Muscle of leg (tissue), 11 donors: Measurements from ENCODE around the gene RAMP1. TPM values are rescaled to one million over a fixed set of nuclear protein-coding genes. Genes with fewer than 3 reads are reported as not detected.

Experiments
- DNase-seq: peaks from one replicate; pipeline ENCODE4 v3.0.0; 2013
- H3K27ac ChIP-seq: one replicate; pipeline ENCODE4 v1.5.1; 2013; ENCODE audit warnings: mild to moderate bottlenecking, low read length, control low read depth
- H3K27me3 ChIP-seq: one replicate; pipeline ENCODE4 v1.6.1; 2013; ENCODE audit warnings: low read length; ENCODE audit not compliant: control insufficient read depth, insufficient read depth
- H3K36me3 ChIP-seq: one replicate; pipeline ENCODE4 v1.6.1; 2013; ENCODE audit warnings: low read length; ENCODE audit not compliant: control insufficient read depth, insufficient read depth
- H3K4me1 ChIP-seq: one replicate; pipeline ENCODE4 v1.6.1; 2013; ENCODE audit warnings: low read length; ENCODE audit not compliant: control insufficient read depth, insufficient read depth
- H3K4me3 ChIP-seq: one replicate; pipeline ENCODE4 v1.5.1; 2013; ENCODE audit warnings: low read length, control low read depth
- H3K9me3 ChIP-seq: replicated peaks from 2 replicates; pipeline ENCODE4 v1.6.1; 2013; ENCODE audit warnings: low read depth, low read length; ENCODE audit not compliant: control insufficient read depth
- WGBS: methylation state at CpG from one replicate; pipeline ENCODE4 v1.1.5; 2013; ENCODE audit warnings: missing lambda C conversion rate; ENCODE audit not compliant: insufficient coverage; 5-methylcytosine and 5-hydroxymethylcytosine counted together
- polyA plus RNA-seq, 8 donors: library from polyadenylated mRNA; unstranded; fragments of 120-200 nt; gene quantifications; one replicate each; pipeline versions ENCODE4 v1.2.1 to v1.2.3, GENCODE V29; 2013; ENCODE audit warnings: inconsistent platforms in 1 of 8, low replicate concordance in 1 of 8; ENCODE audit not compliant: insufficient read length in 8 of 8, insufficient read depth in 1 of 8
- total RNA-seq: library from RNA; stranded (reverse); fragments of 120-200 nt; gene quantifications from one replicate; pipeline ENCODE4 v1.2.4, GENCODE V29; 2013

Gene RAMP1
- total and polyA plus RNA-seq, 9 donors, result 25.7 to 62.6 (median 41.9) TPM

DNA sequence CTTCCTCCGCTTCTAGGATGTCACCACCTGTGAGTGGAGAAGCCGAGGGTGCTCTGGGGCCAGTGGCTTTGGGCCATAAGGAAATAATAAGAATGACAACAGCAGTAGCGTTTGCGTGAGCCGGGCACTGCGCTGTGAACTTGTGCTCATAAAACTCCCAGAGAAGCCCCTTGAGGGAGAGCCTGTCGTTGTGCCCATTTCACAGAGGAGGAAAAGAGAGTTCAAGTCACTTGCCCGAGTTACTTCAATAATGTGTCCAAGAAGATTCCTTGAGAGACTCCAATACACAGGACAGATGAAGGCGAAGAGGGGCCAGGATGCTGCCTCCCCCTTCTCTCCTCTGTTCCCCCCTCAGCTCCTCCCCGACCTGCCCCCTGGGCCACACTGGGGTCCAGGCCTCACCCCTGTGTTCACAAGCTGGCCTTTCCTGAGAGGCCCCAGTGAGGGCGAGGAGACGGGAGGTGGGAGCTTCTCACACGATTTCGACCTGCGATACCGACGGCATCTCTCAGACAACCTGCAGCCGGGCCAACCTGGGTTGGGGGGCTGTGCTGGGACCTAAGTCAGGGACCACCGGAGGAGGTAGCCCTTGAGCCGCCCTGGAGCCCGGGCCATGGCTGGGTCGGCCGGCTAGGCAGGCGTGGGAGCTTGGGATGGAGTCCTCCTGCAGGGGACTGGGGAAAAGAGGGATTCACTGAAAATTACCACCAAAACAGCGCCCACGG is 53.9 kb downstream of the RAMP1 start:
- Histone ChIP-seq H3K9me3 (no peaks in the 10 kb centered on the region), H3K4me1 (no peaks in the 10 kb centered on the region), H3K4me3 (no peak overlapping the region), H3K27me3 (no peaks in the 10 kb centered on the region), H3K36me3 (no peaks in the 10 kb centered on the region), H3K27ac (no peak overlapping the region)
- DNase-seq, result no peak
- WGBS, result 85% methylated on average over 20 of the region's 26 CpGs

DNA sequence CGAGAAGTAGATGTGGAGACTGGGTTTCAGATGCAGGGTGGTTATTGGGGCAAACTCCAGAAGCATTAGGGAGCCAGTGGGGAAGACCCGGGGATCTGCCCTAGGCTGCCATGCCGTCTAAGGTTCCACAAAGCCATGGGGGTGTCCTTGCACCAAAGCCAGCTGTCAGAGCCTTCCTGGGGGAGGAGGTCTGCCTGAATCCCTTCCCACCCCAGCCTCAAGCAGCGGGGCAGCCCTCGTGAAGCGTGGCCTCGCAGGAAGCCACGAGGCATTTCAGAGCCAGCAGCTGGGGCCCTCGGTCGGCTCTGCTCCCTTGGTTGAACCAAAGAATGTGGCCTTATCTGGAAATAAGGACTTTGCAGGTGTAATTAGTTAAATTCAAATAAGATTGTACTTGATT is 56.2 kb downstream of the RAMP1 start:
- Histone ChIP-seq H3K4me1 (no peaks in the 10 kb centered on the region), H3K4me3 (no peak overlapping the region), H3K9me3 (no peaks in the 10 kb centered on the region), H3K27ac (no peak overlapping the region), H3K36me3 (no peaks in the 10 kb centered on the region), H3K27me3 (peaks cover under 1% of the 10 kb centered on the region)
- no peak for DNase-seq
- WGBS, result 59% methylated on average over 4 of the region's 10 CpGs

DNA sequence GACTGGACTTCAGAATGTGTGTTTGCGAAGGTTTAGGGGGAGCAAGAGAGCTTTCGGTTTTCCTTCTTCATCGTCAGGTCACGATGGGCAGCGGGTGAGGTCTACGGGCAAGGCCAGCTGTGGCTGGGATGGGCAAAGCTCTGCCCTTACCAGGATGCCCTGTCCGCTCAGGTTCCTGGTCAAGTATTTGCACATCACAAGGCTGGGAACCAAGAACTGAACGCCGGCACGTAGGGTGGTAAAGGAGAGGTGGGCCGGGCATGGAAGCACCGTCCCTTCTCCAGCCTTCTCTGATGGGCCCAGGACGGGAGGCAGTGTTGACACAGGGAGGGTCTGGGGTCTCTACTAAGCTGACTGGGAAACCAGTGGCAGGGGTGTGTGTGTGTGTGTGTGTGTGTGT is 56.9 kb downstream of the RAMP1 start:
- 94% methylated on average over 12 of the region's 13 CpGs for WGBS
- H3K4me3 ChIP-seq, result no peak overlapping the region
- no peak overlapping the region for H3K27ac ChIP-seq
- H3K4me1 ChIP-seq, result no peaks in the 10 kb centered on the region
- peaks cover 7% of the 10 kb centered on the region for H3K27me3 ChIP-seq
- no peak for DNase-seq
- H3K9me3 ChIP-seq, result no peaks in the 10 kb centered on the region
- no peaks in the 10 kb centered on the region for H3K36me3 ChIP-seq

DNA sequence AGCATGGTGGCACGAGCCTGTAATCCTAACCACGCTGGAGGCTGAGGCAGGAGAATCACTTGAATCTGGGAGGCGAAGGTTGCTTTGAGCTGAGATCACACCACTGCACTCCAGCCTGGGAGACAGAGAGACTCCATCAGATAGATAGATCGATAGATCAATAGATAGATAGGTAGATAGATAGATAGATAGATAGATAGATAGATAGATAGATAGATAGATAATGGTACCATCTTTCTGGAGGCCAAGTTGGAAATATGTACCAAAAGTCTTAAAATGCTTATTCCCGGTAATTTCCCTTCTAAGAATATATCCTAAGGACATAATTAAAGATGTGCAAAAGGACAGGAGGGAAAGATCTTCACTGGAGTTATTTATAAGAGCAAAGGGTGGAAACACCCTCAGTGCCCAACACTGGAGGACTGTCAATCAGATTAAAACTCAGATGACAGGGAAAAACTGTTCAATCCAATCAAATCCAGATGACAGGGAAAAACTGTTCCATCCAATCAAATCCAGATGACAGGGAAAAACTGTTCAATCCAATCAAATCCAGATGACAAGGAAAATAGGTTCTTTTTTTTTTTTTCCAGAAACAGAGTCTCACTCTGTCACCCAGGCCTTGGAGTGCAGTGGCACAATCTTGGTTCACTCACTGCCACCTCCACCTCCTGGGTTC is 58.4 kb downstream of the RAMP1 start:
- WGBS, result 72% methylated on average over 3 of the region's 5 CpGs
- no peaks in the 10 kb centered on the region for H3K36me3 ChIP-seq
- no peaks in the 10 kb centered on the region for H3K9me3 ChIP-seq
- DNase-seq, result no peak
- peaks cover 12% of the 10 kb centered on the region for H3K27me3 ChIP-seq
- H3K4me1 ChIP-seq, result peaks cover 2% of the 10 kb centered on the region
- no peak overlapping the region for H3K27ac ChIP-seq
- no peak overlapping the region for H3K4me3 ChIP-seq

DNA sequence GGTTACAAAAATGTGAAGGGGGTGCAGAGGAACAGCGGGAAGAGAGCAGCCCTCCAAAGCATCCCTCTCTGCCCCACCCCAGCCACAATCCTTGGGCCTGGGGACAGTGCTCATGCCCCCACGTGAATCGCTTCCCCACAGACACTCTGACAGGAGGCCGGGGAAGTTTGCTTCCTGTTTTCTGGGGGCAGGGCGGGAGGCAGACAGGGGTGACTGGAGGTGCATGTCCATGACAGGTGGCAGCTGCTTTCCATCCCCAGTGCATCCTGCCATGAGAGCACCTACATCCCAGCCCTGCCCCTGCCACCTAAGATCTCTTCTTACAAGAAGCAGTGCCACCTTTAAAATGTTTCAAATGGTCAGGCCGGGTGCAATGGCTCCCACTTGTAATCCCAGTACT is 60.2 kb downstream of the RAMP1 start:
- Histone ChIP-seq H3K27me3 (peaks cover 16% of the 10 kb centered on the region), H3K9me3 (no peaks in the 10 kb centered on the region), H3K4me1 (peaks cover 10% of the 10 kb centered on the region), H3K36me3 (no peaks in the 10 kb centered on the region), H3K4me3 (no peak overlapping the region), H3K27ac (no peak overlapping the region)
- WGBS, result 40% methylated on average over 3 of the region's 6 CpGs
- DNase-seq, result no peak

DNA sequence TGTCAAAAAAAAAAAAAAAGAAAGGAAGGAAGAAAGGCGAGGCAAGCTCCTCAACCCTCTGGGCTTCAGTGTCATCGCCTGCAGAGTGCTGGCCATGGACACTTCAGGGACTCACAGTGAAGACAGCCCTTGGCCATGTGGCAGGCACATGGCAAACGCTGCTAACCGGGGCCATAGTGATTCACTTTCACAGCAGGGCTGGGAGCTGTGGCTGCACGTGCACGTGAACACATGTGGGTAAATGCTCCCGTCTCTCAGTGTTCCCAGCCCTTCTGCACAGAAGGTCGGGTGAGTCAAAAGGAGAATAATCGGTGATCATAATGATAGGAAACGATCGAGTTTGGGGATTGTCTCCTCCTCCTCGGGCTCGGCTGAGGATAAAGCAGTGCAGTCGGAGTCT is 61.2 kb downstream of the RAMP1 start:
- Histone ChIP-seq H3K9me3 (no peaks in the 10 kb centered on the region), H3K4me3 (no peak overlapping the region), H3K4me1 (peaks cover 10% of the 10 kb centered on the region), H3K36me3 (no peaks in the 10 kb centered on the region), H3K27me3 (peaks cover 16% of the 10 kb centered on the region), H3K27ac (no peak overlapping the region)
- 31% methylated on average over 14 of the region's 14 CpGs for WGBS
- DNase-seq, result no peak

DNA sequence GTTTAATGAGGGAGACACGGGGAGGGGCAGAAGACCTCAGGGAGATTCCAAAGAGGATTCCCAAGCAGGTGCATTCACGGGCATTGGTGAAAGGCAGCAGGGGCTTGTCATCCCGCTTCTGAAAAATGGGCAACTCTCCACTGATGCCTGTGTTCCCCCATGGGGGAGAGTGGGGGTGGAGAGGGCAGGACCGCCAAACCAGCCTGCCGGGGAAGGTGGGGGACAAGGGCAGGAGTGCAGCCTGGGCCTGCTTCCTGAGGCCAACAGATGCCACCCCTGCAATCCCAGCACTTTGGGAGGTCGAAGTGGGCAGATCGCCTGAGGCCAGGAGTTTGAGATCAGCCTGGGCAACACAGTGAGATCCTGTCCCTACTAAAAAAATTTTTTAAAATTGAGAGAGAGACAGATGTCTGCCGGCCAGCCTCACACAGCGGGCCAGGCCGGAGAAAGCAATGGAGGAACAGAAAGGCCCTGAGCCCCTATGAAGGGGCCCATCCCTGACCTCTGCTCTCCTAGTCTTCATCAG is 62.6 kb downstream of the RAMP1 start:
- Histone ChIP-seq H3K4me3 (no peak overlapping the region), H3K9me3 (no peaks in the 10 kb centered on the region), H3K27ac (no peak overlapping the region), H3K27me3 (peaks cover 16% of the 10 kb centered on the region), H3K4me1 (peaks cover 10% of the 10 kb centered on the region), H3K36me3 (no peaks in the 10 kb centered on the region)
- DNase-seq, result no peak
- WGBS, result 63% methylated on average over 4 of the region's 10 CpGs

DNA sequence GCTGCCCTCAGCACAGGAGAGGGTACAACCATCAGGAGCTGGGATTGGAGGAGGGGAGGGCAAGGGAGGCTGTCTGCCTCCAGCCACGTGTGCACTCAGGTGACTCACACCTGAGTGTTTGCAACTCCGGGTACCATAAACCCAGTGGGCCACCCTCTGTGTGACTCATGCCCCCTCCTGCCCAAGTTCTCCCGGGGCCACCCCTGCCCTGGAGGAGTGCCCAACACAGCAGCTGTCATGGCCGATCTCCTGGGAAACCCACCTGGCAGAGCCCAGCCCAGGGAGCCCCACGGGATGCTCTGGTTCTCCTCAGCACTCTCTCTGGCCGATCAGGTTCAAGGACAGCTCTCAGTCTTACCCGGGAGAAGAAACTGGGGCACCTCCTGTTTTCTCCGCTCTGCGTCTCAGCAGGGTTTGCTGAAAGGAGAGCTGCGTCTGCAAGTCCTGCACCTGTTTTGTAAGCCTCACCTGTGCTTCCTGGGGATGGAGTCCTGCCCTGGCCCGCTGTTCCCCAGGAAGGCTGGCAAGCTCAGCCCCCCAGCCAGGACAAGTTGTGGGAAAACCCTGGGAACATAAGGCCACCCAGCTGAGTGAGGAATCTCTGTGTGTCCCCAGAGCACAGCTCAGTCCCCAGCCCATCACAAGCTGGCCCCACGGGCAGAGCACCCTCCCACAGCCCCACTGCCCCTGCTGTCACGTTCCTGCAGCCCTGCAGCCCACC is 63.4 kb downstream of the RAMP1 start:
- Histone ChIP-seq H3K27me3 (peaks cover 16% of the 10 kb centered on the region), H3K36me3 (no peaks in the 10 kb centered on the region), H3K9me3 (no peaks in the 10 kb centered on the region), H3K4me1 (peaks cover 10% of the 10 kb centered on the region), H3K27ac (no peak overlapping the region), H3K4me3 (no peak overlapping the region)
- 48% methylated on average over 11 of the region's 13 CpGs for WGBS
- DNase-seq, result no peak

DNA sequence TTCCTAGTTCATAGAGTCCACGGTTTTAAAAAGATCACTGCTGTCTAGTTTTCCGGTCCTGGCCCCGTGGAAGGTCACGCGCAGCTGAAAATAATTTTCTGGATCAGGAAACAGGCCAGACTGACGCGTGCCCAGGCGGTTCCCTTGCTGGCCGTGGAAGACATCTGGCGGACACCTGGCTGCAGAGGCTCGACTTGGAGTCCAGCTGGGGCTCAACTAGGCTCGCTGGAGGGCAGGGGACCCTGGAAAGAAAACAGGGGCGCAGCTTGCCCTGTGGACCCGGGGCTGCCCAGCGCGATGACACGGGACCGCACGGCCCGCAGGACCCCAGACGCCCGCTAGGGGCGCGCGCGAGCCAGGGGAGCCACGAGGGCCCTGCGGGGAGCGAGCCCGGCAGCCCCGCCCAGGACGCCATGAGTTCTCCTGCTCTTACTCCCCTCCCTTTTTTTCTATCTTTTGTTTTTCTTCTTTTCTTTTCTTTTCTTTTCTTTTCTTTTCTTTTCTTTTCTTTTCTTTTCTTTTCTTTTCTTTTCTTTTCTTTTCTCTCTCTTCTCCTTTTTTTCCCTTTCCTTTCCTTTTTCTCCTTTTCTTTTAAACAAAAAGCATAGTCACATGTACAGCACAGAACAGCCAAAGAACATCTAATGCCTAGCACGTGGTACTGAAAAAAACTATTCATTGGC is 64.2 kb downstream of the RAMP1 start:
- DNase-seq, result peak; percentile 73
- Histone ChIP-seq H3K4me1 (peaks cover 10% of the 10 kb centered on the region), H3K4me3 (no peak overlapping the region), H3K9me3 (no peaks in the 10 kb centered on the region), H3K27ac (no peak overlapping the region), H3K36me3 (no peaks in the 10 kb centered on the region), H3K27me3 (peaks cover 16% of the 10 kb centered on the region)
- WGBS, result 3% methylated on average over 31 of the region's 33 CpGs

DNA sequence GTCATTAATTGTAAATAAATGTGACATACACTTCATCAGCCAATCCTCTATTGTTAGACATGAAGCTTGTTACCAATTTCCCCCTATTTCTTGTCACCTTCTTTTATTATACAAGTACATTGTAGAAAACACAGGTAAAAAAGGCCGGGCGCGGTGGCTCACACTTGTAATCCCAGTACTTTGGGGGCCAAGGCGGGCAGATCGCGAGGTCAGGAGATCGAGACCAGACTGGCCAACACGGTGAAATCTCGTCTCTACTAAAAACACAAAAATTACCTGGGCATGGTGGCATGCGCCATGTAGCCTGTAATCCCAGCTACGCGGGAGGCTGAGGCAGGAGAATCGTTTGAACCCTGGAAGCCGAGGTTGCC is 64.7 kb downstream of the RAMP1 start:
- Histone ChIP-seq H3K4me3 (no peak overlapping the region), H3K4me1 (peaks cover 10% of the 10 kb centered on the region), H3K27ac (no peak overlapping the region), H3K36me3 (no peaks in the 10 kb centered on the region), H3K9me3 (no peaks in the 10 kb centered on the region), H3K27me3 (peaks cover 16% of the 10 kb centered on the region)
- WGBS, result 87% methylated on average over 14 of the region's 14 CpGs
- DNase-seq, result no peak
